HG03280 (cell line): ENCODE results near the gene ZNF367.
"Not testable (repeated sequence)": the region's sequence is repeated elsewhere in the genome, so short reads cannot be mapped to it uniquely, and the experiment has no call there.

Source experiments
- ATAC-seq: cut with Tn5 transposase; IDR thresholded peaks from one replicate; pipeline ENCODE4 v1.9.1; 2021; ENCODE audit warnings: mild to moderate bottlenecking, moderate library complexity; ENCODE audit not compliant: unreplicated experiment

ZNF367 gene

GRCh38 chr9:96400132-96400910 lies 17.8 kb downstream of the ZNF367 start:
- ATAC-seq = no peak

- no peak for ATAC-seq
Measured at GRCh38 chr9:96399325-96399633, 18.9 kb downstream of the ZNF367 start.

- ATAC-seq = no peak
Measured at GRCh38 chr9:96398582-96399324, 19.4 kb downstream of the ZNF367 start.

- ATAC-seq = no peak
Measured at GRCh38 chr9:96395964-96396363, 22.2 kb downstream of the ZNF367 start.

GRCh38 chr9:96394832-96395496 lies 23.2 kb downstream of the ZNF367 start:
- ATAC-seq = no peak

GRCh38 chr9:96392263-96392662 lies 25.9 kb downstream of the ZNF367 start:
- ATAC-seq = no peak

- ATAC-seq = no peak
Measured at GRCh38 chr9:96391021-96391765, 27.0 kb downstream of the ZNF367 start.

GRCh38 chr9:96388144-96388543 lies 30.0 kb downstream of the ZNF367 start:
- ATAC-seq = no peak

- ATAC-seq = no peak
Measured at GRCh38 chr9:96386157-96386556, 32.0 kb downstream of the ZNF367 start.

- ATAC-seq = no peak
Measured at GRCh38 chr9:96383165-96383942, 34.8 kb downstream of the ZNF367 start, which contains the start of gene SLC35D2. TSS of gene SLC35D2 (minus strand) at chr9:96383711. CDS start at chr9:96383634, 77 bp downstream.

- no peak for ATAC-seq
Measured at GRCh38 chr9:96382839-96383164, 35.4 kb downstream of the ZNF367 start.

GRCh38 chr9:96382175-96382574 lies 36.0 kb downstream of the ZNF367 start:
- no peak for ATAC-seq

GRCh38 chr9:96381696-96382095 lies 36.5 kb downstream of the ZNF367 start:
- no peak for ATAC-seq

GRCh38 chr9:96381125-96381524 lies 37.0 kb downstream of the ZNF367 start:
- ATAC-seq = no peak

- ATAC-seq = no peak
Measured at GRCh38 chr9:96379461-96379860, 38.7 kb downstream of the ZNF367 start.

GRCh38 chr9:96378187-96378586 lies 40.0 kb downstream of the ZNF367 start:
- no peak for ATAC-seq

GRCh38 chr9:96376891-96377874 lies 41.0 kb downstream of the ZNF367 start:
- no peak for ATAC-seq

- not testable (repeated sequence) for ATAC-seq
Measured at GRCh38 chr9:96375507-96375906, 42.7 kb downstream of the ZNF367 start.

- no peak for ATAC-seq
Measured at GRCh38 chr9:96367943-96368342, 50.2 kb downstream of the ZNF367 start.
